Gastrocnemius medialis (tissue), 4 donors: ENCODE measurements around the gene CHST12. TPM values are rescaled to one million over a fixed set of nuclear protein-coding genes. Genes with fewer than 3 reads are reported as not detected.

Source experiments
- ATAC-seq, 2 donors: fragments of 150-250 bp; one replicate each; pipeline ENCODE4 v1.9.1; 2016
- DNase-seq, 2 donors: peaks; one replicate each; pipeline ENCODE4 v3.0.0-alpha.2; 2019
- H3K27ac ChIP-seq, 4 donors: fragments of 200-600 bp; sonication (generic); 1 replicate in 1 of 4; 2 replicates in 3 of 4; pipeline ENCODE4 v1.5.1; 2016 to 2018; ENCODE audit warnings: mild to moderate bottlenecking in 2 of 4, moderate library complexity in 1 of 4
- H3K27me3 ChIP-seq, 3 donors: fragments of 200-600 bp; sonication (generic) in 2 of 3; 1 replicate in 1 of 3; 2 replicates in 2 of 3; pipeline versions ENCODE4 v1.5.1 to v1.6.0; 2016 to 2019; ENCODE audit warnings: mild to moderate bottlenecking in 1 of 3, moderate library complexity in 1 of 3
- H3K36me3 ChIP-seq, 2 donors: fragments of 200-600 bp; sonication (generic) in 1 of 2; one replicate each; pipeline ENCODE4 v1.5.1; 2017 to 2018
- H3K4me1 ChIP-seq, 2 donors: fragments of 200-600 bp; sonication (generic) in 1 of 2; one replicate each; pipeline ENCODE4 v1.5.1; 2016 to 2017; ENCODE audit warnings: mild to moderate bottlenecking in 2 of 2
- H3K4me3 ChIP-seq, 4 donors: fragments of 200-600 bp; sonication (generic) in 3 of 4; 1 replicate in 1 of 4; 2 replicates in 3 of 4; pipeline ENCODE4 v1.5.1; 2016 to 2019; ENCODE audit warnings: mild to moderate bottlenecking in 2 of 4
- H3K9me3 ChIP-seq, 3 donors: fragments of 200-600 bp; sonication (generic) in 2 of 3; 1 replicate in 1 of 3; 2 replicates in 2 of 3; pipeline ENCODE4 v1.5.1; 2016 to 2019
- POLR2A ChIP-seq, 2 donors: fragments of 450-650 bp; IDR thresholded peaks; one replicate each; pipeline ENCODE4 v1.6.1; 2017; ENCODE audit warnings: antibody characterized with exemption in 2 of 2, mild to moderate bottlenecking in 2 of 2, moderate library complexity in 2 of 2
- in situ Hi-C, 4 donors: fragments of 200-750 bp; cut with MboI; loops; one replicate each; pipeline versions ENCODE4 v1.15.0 to v1.8.0; 2017; ENCODE audit warnings: low sequenced_read_pairs in 4 of 4
- intact Hi-C: fragments of 100-400 bp; cut with DNase I; formaldehyde crosslinking; loops from one replicate; pipeline ENCODE4 v1.15.1; 2023; ENCODE audit warnings: low total_unique reads
- total RNA-seq, 4 donors: library from RNA; depleted of rRNA; stranded (reverse); fragments of >200 nt; gene quantifications; one replicate each; pipeline versions ENCODE4 v1.1.0 to v1.2.3, GENCODE V29; 2016
- TF ChIP-seq, protein P1 (sequence below), 5 experiments: fragments of 450-650 bp in 3 of 5; fragments of 200-600 bp in 2 of 5; sonication (generic) in 2 of 5; IDR thresholded peaks in 4 of 5; conservative IDR thresholded peaks in 1 of 5; 1 replicate in 4 of 5; 2 replicates in 1 of 5; pipeline ENCODE4 v1.5.1; 2016 to 2019; ENCODE audit warnings: antibody characterized with exemption in 5 of 5, mild to moderate bottlenecking in 3 of 5, moderate library complexity in 3 of 5

CHST12 gene
- total RNA-seq, 4 donors from 2014 or later = 5.5 to 13.1 (median 10.1) TPM

DNA sequence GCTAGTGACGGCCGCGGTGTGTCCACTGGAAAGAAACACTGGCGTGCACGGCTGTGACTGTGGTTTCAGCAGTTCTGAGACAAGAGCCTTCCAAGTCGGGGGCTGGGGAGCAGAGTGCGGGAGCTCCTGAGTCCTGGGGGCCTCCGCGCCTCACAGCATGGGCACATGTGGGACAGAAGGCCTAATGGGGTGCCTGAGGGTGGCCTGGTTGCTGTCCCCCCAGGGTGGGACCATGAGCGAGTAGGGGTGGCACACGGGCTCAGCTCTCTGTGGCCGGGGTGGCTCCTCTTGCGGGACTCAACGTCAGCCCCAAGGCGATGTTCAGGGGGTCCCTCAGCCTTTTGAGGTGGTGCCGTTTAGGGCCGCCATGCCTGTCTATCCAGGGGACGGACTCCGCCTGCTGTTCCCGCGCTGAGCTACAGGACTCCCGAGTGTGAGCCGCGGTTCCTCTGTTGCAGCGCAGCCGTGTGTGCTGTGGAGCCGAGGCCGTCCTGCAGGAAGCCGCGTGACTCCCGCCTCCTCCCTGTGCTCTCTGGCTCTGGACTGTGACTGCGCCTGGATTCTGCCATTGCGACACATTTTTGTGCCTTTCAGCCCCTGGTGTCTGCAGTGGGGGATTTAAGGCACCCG, 23.5 kb upstream of the CHST12 start:
- Histone ChIP-seq H3K4me3 (no peak overlapping the region), H3K4me1 (peaks cover 0 to 3% of the 10 kb centered on the region in 2 donors), H3K36me3 (peaks cover 6 to 59% of the 10 kb centered on the region in 2 donors), H3K27me3 (no peaks in the 10 kb centered on the region), H3K9me3 (no peaks in the 10 kb centered on the region), H3K27ac (no peak overlapping the region)
- in situ Hi-C loops (no loop called here), intact Hi-C loops (no loop called here)
- TF ChIP-seq POLR2A (IDR thresholded peaks at IDR 0.05) = no peak
- TF ChIP-seq, protein P1, sequence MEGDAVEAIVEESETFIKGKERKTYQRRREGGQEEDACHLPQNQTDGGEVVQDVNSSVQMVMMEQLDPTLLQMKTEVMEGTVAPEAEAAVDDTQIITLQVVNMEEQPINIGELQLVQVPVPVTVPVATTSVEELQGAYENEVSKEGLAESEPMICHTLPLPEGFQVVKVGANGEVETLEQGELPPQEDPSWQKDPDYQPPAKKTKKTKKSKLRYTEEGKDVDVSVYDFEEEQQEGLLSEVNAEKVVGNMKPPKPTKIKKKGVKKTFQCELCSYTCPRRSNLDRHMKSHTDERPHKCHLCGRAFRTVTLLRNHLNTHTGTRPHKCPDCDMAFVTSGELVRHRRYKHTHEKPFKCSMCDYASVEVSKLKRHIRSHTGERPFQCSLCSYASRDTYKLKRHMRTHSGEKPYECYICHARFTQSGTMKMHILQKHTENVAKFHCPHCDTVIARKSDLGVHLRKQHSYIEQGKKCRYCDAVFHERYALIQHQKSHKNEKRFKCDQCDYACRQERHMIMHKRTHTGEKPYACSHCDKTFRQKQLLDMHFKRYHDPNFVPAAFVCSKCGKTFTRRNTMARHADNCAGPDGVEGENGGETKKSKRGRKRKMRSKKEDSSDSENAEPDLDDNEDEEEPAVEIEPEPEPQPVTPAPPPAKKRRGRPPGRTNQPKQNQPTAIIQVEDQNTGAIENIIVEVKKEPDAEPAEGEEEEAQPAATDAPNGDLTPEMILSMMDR (IDR thresholded peaks at IDR 0.05 in 4 of 5, conservative IDR thresholded peaks at IDR 0.05 in 1 of 5) = no peak
- ATAC-seq (no peak), DNase-seq (no peak)

DNA sequence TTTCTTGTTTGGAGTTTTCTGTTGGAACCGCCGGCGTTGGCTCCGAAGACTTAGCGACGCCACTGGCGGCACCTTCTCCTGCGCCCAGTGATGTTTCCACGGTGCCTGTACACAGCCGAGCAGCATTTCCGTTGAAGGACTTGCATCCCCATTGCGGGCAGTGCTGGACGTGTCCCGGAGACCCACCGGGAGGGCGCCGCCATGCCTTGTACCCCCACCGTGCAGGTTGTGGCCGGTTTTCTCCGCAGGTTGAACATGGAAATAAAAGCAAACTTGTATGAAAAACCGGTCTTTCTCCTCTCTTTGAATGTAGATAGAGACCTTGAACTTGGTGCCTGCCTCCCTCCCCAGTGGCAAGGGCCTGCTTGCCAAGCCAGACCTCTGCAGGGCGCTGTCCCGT, 22.9 kb upstream of the CHST12 start:
- TF ChIP-seq POLR2A (IDR thresholded peaks at IDR 0.05) = no peak
- TF ChIP-seq, protein P1 (IDR thresholded peaks at IDR 0.05 in 4 of 5, conservative IDR thresholded peaks at IDR 0.05 in 1 of 5) = no peak
- H3K9me3 ChIP-seq = no peaks in the 10 kb centered on the region
- intact Hi-C loops = no loop called here
- no peaks in the 10 kb centered on the region for H3K27me3 ChIP-seq
- peaks cover 2 to 54% of the 10 kb centered on the region in 2 donors for H3K36me3 ChIP-seq
- no peak overlapping the region for H3K27ac ChIP-seq
- no peak for ATAC-seq
- no peaks in the 10 kb centered on the region for H3K4me1 ChIP-seq
- H3K4me3 ChIP-seq = no peak overlapping the region
- DNase-seq = no peak
- in situ Hi-C loops = no loop called here

DNA sequence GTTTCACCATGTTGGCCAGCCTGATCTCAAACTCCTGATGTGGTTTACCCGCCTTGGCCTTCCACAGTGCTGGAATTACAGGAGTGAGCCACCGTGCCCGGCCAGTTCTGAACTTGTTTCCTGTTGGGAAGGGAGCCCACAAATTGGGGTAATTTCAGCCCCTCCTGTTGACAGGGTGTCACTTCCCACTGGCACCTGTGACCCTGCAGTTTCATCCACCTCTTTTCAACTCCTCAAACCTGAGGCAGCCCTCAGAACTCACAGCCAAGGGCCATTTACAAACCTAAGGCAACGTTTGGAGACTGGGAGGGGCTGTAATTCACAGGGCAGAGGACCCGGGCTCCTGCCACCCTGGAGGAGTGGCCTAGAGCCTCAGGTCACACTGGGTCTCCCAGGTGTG, 22.2 kb upstream of the CHST12 start:
- no peak for TF ChIP-seq POLR2A (IDR thresholded peaks at IDR 0.05)
- TF ChIP-seq, protein P1 (IDR thresholded peaks at IDR 0.05 in 4 of 5, conservative IDR thresholded peaks at IDR 0.05 in 1 of 5) = no peak
- no peak for ATAC-seq
- peaks cover 2 to 46% of the 10 kb centered on the region in 2 donors for H3K36me3 ChIP-seq
- H3K9me3 ChIP-seq = no peaks in the 10 kb centered on the region
- intact Hi-C loops = no loop called here
- no peak overlapping the region for H3K27ac ChIP-seq
- in situ Hi-C loops = no loop called here
- H3K27me3 ChIP-seq = no peaks in the 10 kb centered on the region
- DNase-seq = no peak
- no peak overlapping the region for H3K4me3 ChIP-seq
- H3K4me1 ChIP-seq = no peaks in the 10 kb centered on the region

DNA sequence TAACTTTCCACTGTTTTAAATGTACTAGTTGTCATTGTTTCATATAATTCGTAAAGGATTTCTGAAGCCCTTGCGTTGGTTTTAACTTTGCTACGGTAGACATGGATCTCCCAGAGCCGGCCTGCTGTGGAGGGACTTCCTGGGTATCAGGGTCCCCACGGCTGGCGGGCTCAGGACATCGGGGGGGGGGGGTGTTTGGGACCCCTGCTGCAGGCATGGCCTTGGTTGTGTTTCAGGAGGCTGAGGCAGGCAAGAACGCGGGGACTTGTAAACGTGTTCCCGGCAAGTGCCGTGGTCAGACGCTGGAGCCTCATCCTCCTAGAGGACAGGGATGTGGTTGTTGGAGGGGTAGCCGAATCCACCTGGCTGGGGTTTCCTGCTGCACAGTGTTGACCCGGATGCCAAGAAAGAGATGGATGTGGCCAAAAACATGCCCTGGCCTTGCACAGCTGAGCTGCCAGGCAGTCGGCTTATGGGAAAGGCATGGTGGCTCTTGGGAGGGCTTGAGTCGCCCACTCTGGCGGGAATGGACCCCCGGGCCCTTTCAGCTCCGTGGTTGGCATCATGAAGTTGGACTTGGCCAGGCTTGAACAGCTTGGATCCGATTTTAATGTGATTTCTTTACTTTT, 21.4 kb upstream of the CHST12 start:
- ATAC-seq = no peak
- intact Hi-C loops = no loop called here

More for the DNA sequence above, 21.4 kb upstream of the CHST12 start:
- TF ChIP-seq POLR2A (IDR thresholded peaks at IDR 0.05) = no peak
- TF ChIP-seq, protein P1 (IDR thresholded peaks at IDR 0.05 in 4 of 5, conservative IDR thresholded peaks at IDR 0.05 in 1 of 5) = no peak
- Histone ChIP-seq H3K4me1 (no peaks in the 10 kb centered on the region), H3K4me3 (no peak overlapping the region), H3K27ac (no peak overlapping the region), H3K36me3 (peaks cover 2 to 39% of the 10 kb centered on the region in 2 donors), H3K9me3 (no peaks in the 10 kb centered on the region), H3K27me3 (no peaks in the 10 kb centered on the region)
- in situ Hi-C loops = no loop called here
- no peak for DNase-seq
